HepG2 (cell line): Measurements from ENCODE around the gene PPP1R14D. TPM values are rescaled to one million over a fixed set of nuclear protein-coding genes. Genes with fewer than 3 reads are reported as not detected.

Experiments
- CBX2 ChIP-seq, 2 experiments: fragments of 200-600 bp in 1 of 2; sonication (generic); formaldehyde crosslinking in 1 of 2; IDR thresholded peaks; 2 replicates each; pipeline versions ENCODE4 v1.7.0 to v1.8.1; 2018 to 2022; ENCODE audit warnings: low read depth in 2 of 2, low read length in 1 of 2, mild to moderate bottlenecking in 1 of 2, missing genetic modification reagents in 1 of 2
- CEBPG ChIP-seq: IDR thresholded peaks from 2 replicates; pipeline ENCODE4 v1.6.1; 2016
- HNF1B ChIP-seq: sonication (generic); formaldehyde crosslinking; IDR thresholded peaks from 2 replicates; pipeline ENCODE4 v1.5.1; 2020; ENCODE audit warnings: mild to moderate bottlenecking, moderate library complexity, missing genetic modification reagents
- KDM3A ChIP-seq: IDR thresholded peaks from 2 replicates; pipeline ENCODE4 v1.6.1; 2018; ENCODE audit warnings: low read depth, missing compliant biosample characterization
- LCORL ChIP-seq, 2 experiments: fragments of 450-650 bp in 1 of 2; sonication (generic) in 1 of 2; formaldehyde crosslinking in 1 of 2; IDR thresholded peaks; 2 replicates each; pipeline versions ENCODE4 v1.5.0 to v1.6.1; 2017 to 2020; ENCODE audit warnings: antibody characterized with exemption in 1 of 2, missing genetic modification reagents in 1 of 2
- MTERF4 ChIP-seq: sonication (generic); formaldehyde crosslinking; IDR thresholded peaks from 2 replicates; pipeline ENCODE4 v1.8.0; 2023; ENCODE audit warnings: mild to moderate bottlenecking, missing genetic modification reagents
- NCOR1 ChIP-seq: fragments of 200-600 bp; sonication (generic); IDR thresholded peaks from 2 replicates; pipeline ENCODE4 v1.7.0; 2017; ENCODE audit warnings: antibody characterized with exemption, low read length, borderline replicate concordance
- NFKBIZ ChIP-seq: IDR thresholded peaks from 2 replicates; pipeline ENCODE4 v1.6.1; 2018; ENCODE audit warnings: missing genetic modification reagents, missing compliant biosample characterization
- NRL ChIP-seq: sonication (generic); formaldehyde crosslinking; IDR thresholded peaks from 2 replicates; pipeline ENCODE4 v1.5.0; 2020; ENCODE audit warnings: missing genetic modification reagents, mild to moderate bottlenecking, moderate library complexity, borderline replicate concordance
- RFX1 ChIP-seq: fragments of 450-650 bp; IDR thresholded peaks from 2 replicates; pipeline ENCODE4 v1.6.1; 2017
- TFAP4 ChIP-seq: sonication (generic); IDR thresholded peaks from 2 replicates; pipeline ENCODE4 v1.6.1; 2016; ENCODE audit warnings: low read depth, borderline replicate concordance
- ZMYM2 ChIP-seq: sonication (generic); formaldehyde crosslinking; IDR thresholded peaks from 2 replicates; pipeline ENCODE4 v1.8.0; 2022; ENCODE audit warnings: mild to moderate bottlenecking, missing genetic modification reagents
- ZNF263 ChIP-seq: sonication (generic); formaldehyde crosslinking; IDR thresholded peaks from 2 replicates; pipeline ENCODE4 v1.4.0; 2020; ENCODE audit warnings: missing genetic modification reagents
- ZNF510 ChIP-seq: sonication (generic); formaldehyde crosslinking; IDR thresholded peaks from 2 replicates; pipeline ENCODE4 v1.4.0; 2020; ENCODE audit warnings: low read depth, mild to moderate bottlenecking, missing genetic modification reagents
- ZNF770 ChIP-seq: sonication (generic); formaldehyde crosslinking; IDR thresholded peaks from 2 replicates; pipeline ENCODE4 v1.5.0; 2020; ENCODE audit warnings: mild to moderate bottlenecking, missing genetic modification reagents
- ZNF850 ChIP-seq: sonication (generic); formaldehyde crosslinking; conservative IDR thresholded peaks from 2 replicates; pipeline ENCODE4 v1.9.0; 2021; ENCODE audit warnings: mild to moderate bottlenecking, missing genetic modification reagents
- polyA plus RNA-seq, 8 experiments: library from polyadenylated mRNA; depleted of rRNA in 3 of 8; stranded (reverse) in 7 of 8; unstranded in 1 of 8; fragments of >200 nt; fragmentation: Illumina TruSeq in 4 of 8; extraction: Trizol in 4 of 8; gene quantifications; 2 replicates each; pipeline versions ENCODE4 v1.2.1 to v1.2.3, GENCODE V29; 2011 to 2016; ENCODE audit warnings: low read depth in 4 of 8, missing spikeins in 1 of 8, mixed read lengths in 1 of 8; ENCODE audit not compliant: insufficient read depth in 1 of 8
- total RNA-seq, 5 experiments: library from RNA; depleted of rRNA; stranded (reverse); fragments of >200 nt; fragmentation: Illumina TruSeq; extraction: Trizol; gene quantifications; 2 replicates each; pipeline ENCODE4 v1.2.3, GENCODE V29; 2016; ENCODE audit warnings: low read depth in 1 of 5

Gene PPP1R14D
- total and polyA plus RNA-seq, 2 of the 13 experiments (the other 11 are each of a cell fraction or from before 2014, with no cell fraction given), result 0.53 to 0.55 TPM

GRCh38 chr15:40859206-40859851, 30.8 kb upstream of the PPP1R14D start (continued):
- no peak for TF ChIP-seq LCORL (IDR thresholded peaks at IDR 0.05)
- no peak for TF ChIP-seq LCORL (CRISPR knock-in tag; IDR thresholded peaks at IDR 0.05)
- TF ChIP-seq KDM3A (CRISPR knock-in tag), result no peak
- 0 out of 2 replicates have a peak, but pooled peaks have one; percentile 14 for TF ChIP-seq HNF1B
- peak; percentile 54; the same call in 1 of the 2 replicates for TF ChIP-seq TFAP4
- no peak for TF ChIP-seq ZNF510 (CRISPR knock-in tag)
- TF ChIP-seq MTERF4, result peak; percentile 71; the same call in 1 of the 2 replicates
- no peak for TF ChIP-seq ZNF770 (CRISPR knock-in tag)
- no peak for TF ChIP-seq ZNF850 (CRISPR knock-in tag)
- TF ChIP-seq RFX1, result no peak
- TF ChIP-seq ZNF263 (CRISPR knock-in tag), result 0 out of 2 replicates have a peak, but pooled peaks have one; percentile 12
- TF ChIP-seq ZMYM2 (CRISPR knock-in tag), result no peak
- TF ChIP-seq CBX2 (IDR thresholded peaks at IDR 0.05; ENCODE audit: low read depth, low read length), result no peak
- TF ChIP-seq CBX2 (CRISPR knock-in tag; IDR thresholded peaks at IDR 0.05; ENCODE audit: low read depth), result no peak
- no peak for TF ChIP-seq NRL (CRISPR knock-in tag)
- no peak for TF ChIP-seq NFKBIZ (CRISPR knock-in tag)
- TF ChIP-seq NCOR1, result no peak
- TF ChIP-seq CEBPG (CRISPR knock-in tag), result peak; percentile 8; the same call in 1 of the 2 replicates
